NCI-H146 treated with DMSO at 0.1 percent for 48 hours (cell line): ENCODE data around the gene KRT36.

ENCODE experiments used
- DNase-seq: peaks from one replicate; lab custom pipeline; 2025; ENCODE audit not compliant: unreplicated experiment; lab: John Stamatoyannopoulos, UW

The KRT36 gene

DNA sequence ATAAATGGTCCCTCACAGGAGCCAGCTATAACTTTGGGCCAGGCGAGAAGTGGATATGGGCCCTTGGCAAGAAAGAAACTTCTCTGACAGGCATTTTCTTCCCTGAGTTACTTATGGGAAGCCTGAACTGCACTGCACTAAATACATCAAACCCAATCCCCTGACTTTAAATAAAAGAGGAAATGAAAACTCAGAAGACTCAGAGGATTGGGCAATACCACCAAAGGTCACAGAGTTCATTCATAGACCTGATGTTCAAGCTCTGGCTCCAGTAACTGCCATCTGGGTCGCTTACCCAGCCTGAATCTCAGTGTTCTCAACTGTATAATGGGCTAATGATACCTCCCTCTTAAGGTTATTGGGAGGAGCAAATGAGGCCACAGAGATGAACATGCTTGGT is 9.6 kb downstream of the KRT36 start:
- DNase-seq = no peak

DNA sequence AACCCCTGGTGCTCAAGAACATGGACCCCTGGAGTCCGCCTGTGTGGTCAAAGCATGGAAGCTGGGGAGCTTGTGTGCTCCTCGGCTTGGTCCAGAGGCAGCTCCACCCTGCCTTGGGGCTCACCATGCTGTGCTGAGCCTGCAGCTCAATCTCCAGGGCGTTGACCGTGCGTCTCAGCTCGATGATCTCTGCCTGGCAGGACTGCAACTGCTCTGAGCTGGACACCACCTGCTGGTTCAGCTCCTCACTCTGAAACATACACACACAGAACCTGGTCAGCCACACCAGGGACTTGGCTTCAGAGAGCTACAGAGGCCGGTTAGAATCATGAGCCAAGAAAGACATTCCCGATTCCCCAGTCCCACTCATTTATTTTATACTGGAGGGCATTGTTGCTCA is 11.5 kb downstream of the KRT36 start:
- no peak for DNase-seq

DNA sequence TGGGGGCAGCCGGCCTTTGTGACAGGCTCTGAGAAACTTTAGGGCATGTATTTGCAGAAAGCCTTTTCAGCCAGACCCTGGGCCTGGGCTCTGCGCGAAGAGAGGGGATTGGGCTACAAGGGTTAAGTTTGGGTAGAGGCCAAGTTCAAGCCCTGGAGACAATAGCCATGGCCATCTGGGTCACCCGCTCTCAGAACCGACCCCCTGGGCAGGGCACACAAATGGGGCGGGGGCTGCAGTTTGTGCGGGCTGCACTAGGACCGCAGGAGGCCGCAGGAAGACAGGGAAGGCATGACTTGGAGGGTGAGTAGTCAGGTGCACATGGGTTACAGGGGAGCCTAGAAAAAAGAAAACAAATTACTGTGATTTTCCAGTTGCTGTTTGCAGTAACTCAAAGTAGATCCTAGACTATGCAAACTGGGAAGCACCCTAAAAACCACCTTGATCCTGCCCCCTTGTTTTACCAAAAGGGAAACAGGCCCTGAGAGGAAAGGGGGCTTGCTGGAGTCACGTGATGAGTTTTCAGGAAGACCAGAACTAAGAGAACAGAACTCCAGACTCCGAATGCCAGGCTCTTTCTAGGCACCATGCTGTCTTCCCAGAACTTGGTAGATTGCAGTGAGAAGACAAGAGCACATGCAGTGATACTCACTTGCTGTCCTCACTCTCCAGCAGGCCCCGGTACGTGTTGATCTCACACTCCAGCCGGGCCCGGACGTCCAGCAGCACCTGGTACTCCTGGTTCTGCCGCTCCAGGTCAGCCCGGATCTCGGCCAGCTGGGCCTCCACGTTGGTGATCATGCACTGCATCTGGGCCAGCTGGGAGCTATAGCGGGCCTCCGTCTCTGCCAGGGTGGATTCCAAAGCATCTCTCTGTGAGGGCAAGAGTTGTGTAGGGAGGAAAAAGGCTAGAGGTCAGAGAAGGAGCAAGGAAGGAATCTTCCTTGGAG is 12.6 kb downstream of the KRT36 start:
- DNase-seq = no peak

DNA sequence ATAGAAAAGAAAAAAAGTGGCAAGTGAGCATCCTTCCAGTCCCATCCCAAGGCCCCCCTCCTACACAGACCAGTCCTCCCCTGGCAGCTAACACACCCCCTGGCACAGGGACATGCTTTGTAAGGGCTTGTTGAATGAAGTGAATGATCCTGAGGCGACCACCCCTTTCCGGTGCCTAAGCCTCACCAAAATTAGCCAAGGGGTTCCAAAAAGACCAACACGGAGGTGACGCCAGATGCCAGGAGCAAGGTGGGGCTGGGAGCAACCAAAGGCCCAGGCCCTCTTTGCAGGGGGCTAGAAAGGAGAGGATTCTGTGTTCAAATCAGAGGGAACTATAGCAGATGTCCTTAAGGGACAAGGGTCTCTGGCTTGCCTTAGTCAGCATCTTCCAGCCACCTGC is 14.3 kb downstream of the KRT36 start:
- no peak for DNase-seq

DNA sequence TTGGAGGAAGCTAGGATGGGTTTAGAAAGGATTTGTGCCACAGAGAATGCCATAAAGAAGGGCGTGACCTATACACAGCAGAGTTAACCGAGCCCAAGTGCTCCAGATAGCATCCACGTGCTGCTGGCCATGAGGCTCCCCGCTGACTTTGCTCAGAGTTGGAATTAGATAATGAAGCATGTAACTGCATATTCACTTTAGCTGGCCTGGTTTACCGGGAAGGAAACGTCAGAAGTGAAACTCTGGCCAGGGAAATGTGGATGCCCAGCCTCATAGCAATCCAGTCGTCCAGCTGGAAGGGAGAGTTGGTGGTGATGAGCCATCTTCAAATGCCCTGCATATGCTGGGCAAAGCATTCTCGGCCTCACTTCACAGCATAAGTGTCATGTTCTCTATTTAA is 14.8 kb downstream of the KRT36 start:
- no peak for DNase-seq

DNA sequence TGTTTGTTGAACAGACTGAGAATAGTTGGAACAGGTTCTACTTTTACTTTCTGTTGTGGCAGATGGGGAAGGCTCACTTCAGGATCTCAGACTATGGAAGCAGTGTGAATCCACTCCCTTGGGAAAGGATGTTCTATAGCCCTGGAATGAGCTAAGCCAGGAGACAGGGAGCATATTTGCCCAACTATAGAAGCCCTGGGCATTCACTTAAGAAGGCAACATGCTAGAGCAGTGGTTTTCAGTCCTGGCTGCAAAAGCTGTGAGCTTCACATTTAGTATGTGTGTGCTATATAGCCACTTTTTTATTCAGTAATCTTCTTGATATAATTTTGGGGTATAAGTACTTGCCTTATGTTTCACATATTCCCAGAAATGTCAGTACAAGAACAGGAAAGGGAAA is 21.4 kb downstream of the KRT36 start:
- DNase-seq = no peak

DNA sequence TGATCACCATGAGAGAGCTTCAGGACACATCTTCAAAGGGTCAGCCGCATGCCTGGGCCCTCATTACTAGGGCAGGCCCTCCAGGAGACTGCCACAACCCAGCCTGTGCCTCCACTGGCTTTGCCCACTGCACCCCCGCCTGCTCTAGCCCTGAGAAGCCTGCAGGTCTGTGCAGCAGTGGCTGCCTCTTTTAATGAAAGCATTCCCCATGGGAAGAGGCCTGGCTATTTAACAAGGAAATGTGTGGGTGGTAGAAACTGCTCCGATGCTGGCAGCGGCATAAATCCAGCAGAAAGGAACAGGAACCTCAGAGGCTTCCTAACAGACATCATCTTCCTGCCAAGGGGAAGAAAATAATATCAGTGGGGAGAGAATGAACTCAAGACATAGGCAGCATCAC is 22.1 kb downstream of the KRT36 start:
- no peak for DNase-seq

DNA sequence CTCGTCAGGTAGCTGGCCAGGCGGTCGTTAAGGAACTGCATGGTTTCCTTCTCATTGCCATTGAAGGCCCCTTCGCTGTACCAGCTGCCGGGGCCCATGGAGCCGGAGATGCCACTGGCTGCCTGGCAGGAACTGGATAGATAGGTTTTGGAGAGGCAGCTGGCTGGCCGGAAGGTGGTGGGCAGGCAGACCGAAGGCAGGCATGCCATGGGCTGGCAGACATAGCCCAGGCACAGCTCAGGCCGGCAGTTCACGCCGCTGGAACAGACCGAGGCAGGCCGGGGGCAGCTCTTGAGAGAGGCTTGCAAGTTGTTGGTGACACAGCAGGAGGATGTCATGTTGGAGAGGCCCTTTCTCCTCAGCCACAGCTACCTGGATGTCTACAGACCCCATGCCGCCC is 22.7 kb downstream of the KRT36 start, which contains the start of gene KRT32:
KRT32 (minus strand) TSS at position 399 of the 400 bp plus-strand sequence; CDS start at position 338, 61 bp downstream.
- no peak for DNase-seq

DNA sequence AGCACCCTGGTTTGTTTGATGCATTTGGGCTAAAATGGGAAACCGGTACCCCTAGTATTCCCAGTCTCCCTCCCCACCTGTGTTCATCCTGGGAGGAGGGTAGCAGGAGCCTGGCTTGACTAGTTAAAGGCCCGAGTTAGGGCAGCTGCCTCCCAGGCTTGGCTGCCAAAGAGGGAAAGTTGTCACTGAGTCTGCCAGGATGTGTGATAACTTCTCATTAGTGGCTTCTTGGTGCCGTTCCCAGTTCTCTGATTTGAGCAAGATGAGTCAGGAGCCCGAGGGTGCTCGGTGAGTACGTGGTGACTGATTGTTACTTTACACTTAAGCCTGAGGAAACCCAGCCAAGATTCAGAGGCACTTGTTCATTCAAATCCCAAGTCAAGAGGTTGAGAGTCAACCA is 25.0 kb downstream of the KRT36 start:
- no peak for DNase-seq

DNA sequence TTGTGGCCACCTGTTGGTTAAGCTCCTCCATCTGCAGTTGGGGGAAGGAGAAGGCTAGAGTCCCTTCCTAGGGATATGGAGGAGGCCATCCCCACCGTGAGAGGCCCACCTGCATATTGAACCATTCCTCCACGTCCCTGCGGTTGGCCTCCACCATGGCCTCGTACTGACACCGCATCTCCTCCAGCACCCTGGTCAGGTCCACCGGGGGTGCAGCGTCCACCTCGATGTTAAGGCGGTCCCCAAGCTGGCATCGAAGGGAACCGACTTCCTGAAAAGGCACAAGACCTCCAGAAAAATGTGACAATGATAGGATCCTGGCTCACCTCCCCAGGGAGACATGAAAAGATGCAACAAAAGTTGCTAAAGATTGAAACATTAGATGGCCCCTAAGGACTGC is 25.5 kb downstream of the KRT36 start:
- no peak for DNase-seq

DNA sequence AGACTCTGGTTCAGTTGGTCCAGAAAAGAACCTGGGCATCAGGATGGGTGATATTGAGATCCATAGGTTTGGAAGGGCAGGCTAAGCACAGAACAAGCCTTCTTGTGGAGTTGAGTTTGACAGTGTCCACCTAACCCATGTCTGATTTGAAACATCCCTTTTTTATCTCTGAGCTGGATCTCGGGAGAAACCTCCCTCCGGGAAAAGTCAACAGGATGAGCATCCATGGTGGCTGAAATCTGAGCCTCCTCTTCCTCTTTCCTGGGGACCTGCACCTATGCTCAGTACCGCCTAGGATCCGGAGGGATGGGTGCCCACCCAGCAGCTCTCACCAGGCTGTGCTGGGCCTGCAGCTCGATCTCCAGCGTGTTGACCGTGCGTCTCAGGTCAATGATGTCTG is 26.0 kb downstream of the KRT36 start:
- no peak for DNase-seq

DNA sequence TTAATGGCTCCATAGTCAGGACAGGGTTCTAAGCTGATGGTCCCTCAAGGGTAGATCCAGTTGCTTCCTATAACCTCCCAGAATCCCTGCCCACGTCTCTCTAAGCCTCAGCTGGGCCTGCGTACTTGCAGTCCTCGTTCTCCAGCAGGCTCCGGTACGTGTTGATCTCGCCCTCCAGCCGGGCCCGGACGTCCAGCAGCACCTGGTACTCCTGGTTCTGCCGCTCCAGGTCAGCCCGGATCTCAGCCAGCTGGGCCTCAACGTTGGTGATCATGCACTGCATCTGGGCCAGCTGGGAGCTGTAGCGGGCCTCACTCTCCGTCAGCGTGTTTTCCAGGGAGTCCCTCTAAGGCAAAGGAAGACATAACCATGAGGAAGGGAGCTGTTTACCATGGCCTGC is 27.0 kb downstream of the KRT36 start:
- DNase-seq = no peak

DNA sequence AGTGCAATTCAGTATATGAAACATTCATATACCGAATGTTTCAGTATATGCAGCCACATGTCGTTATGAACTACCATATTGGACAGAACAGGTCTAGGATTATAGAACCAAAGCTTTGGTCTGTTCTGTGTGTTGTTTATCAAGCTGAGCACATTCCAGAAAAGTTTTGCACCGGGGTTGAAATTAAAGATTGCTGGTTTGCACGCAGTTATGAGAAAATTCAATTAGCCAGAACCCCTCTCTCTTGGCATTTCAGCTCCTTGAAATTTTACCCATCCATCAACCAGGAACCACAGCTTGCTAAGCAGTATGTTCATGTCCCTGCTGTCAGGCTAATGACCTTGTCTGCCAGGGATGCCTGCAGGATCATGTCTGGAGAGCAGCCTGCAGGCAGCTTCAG is 32.0 kb downstream of the KRT36 start:
- DNase-seq = no peak

DNA sequence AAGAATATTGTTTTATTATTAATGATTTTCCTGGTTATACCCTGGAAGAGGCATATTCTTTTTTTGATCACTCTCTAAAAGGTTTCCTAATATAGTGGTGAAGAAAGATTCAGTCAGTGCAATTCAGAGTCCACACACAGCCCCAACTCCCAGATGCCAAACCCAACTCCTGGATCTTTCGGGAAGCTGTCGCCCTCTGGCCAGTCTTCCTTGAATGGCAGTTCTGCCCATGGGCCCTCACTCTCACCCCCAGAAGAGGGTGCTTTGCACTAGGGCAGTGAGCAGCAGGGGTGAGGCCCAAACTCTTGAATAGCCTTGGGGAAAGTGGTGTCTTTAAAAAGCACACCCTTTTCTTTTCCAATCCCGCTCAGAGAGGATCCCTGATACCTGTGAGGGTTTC is 33.5 kb downstream of the KRT36 start:
- no peak for DNase-seq

DNA sequence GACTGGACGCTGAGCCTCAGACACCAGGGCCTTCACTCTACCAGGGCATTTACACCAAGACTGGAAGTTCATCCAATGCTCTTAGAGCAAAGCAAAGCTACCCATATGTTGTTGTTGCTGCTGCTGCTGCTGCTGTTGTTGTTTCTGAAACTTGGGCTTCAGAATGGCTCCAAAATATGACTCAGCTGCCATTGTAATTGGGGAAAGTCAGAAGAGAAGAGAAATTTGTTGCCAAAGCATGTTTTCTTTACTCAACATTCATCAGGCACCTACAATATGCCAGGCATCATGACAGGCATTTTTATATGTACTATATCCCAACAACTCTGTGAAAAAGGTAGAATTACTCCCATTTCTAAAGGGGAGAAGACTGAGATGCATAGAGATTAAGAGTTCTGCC is 34.5 kb downstream of the KRT36 start:
- no peak for DNase-seq

DNA sequence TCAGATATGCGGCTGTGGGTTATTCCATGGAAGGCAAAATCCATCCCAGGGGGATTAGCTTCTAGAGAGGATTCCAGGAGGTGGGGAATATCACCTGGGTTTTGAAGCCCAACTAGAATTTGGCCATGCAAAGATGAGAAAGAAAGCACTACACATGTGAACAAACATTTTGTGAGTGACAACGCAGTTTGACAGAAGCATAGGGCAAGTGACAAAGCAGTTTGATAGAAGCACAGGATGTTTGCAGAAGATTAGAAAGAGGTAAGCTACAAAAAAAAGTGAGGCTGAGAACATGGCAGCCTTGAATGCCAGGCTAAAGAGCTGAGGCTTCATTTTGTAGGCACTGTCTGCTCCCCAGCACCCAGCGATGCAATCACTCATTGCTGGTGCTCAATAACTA is 36.6 kb downstream of the KRT36 start:
- DNase-seq = no peak

DNA sequence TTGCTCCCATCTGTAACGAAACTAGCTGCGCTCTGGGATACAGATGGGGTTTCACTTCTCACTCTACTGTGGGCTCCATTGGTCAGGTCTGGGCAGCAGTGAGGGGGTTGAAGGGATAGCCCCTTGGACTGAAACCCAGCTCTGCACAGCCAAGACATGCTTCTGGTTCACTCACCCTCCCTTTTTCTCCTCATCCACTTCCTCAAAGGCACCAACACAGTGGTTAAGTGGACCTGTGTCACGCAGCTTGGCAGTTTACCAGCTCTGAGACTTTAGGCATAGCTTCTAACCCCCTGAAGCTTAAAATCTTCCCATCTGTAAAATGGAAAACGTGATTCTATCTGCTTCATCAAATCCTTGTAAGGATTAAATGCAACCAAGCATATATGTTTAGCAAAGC is 37.4 kb downstream of the KRT36 start:
- DNase-seq = no peak

DNA sequence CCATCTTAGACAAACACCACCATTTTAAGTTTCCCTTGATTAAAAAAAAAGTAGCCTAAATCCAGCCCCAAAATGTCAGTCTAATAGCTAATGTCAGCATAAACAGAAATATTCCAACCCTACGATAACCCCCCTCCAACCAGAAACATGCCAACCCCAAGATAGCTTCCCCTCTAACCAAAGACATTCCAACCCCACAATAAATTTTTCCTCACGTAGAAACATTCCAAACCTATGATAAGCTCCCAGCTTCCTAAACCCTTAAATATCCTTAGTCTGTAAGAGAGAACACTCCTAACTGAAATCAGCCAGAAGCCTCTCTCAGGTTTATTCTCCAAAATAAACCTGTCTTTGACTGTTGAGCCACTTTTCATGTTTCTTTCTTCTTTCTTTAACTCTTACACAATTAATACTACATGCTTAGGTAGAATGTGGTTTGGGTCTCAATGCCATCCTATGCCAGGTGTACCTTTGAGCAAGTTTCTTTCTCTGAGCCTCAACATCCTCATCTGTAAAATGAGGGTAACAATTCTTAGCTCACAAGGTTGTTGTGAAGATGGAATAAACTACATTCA is 38.5 kb downstream of the KRT36 start:
- DNase-seq = no peak

DNA sequence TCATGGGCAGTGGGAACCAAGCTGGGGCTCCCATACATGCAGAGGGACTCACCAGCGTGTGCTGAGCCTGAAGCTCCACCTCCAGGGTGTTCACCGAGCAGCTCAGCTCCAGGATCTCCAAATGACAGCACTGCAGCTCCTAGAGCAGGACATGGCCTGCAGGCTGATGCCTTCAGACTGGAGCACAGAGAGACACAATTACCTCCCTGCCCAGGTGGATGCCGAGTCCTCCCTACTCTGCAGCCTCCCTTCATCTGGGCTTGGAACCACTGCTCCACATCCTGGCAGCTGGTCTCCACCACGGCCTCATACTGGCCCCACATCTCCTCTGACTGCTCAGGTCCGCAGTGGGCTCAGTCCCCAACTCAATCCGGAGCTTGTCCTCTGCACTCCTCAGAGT is 40.7 kb downstream of the KRT36 start:
- no peak for DNase-seq

DNA sequence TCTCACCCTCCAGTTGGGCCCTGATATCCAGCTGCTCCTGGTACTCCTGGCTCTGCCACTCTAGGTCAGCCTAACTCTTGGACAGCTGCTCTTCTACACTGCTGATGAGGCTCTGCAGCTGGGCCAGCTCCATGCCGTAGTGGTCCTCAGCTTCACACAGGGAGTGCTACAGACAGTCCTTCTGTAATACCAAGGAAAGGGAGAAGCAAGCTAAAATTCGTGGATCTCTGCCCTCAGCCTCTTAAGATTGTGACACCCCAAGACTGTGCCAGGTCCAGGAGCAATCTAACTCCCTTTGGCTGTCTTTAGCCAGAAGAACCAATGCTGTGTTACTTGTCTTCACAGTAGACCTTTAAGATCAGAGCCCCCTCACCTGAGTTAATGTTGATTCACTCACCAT is 41.2 kb downstream of the KRT36 start:
- DNase-seq = no peak

DNA sequence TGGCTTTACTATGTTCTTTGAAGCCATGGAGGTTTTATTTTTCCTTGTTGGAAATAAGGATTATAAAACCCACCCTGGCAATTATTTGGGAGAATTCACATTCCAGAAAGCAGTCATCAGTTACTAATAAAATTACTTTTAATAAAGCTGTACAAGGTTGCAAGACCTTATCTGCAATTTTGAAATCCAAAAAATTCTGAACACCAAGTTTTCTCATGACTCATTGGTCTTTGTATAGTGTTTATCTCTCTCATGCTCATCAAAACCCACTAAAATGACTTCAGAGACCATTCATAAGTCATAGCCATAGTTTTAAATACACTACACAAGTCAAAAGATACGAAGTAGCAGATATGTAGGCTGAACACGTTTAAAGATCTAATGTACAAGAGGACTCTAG is 42.9 kb downstream of the KRT36 start:
- DNase-seq = no peak

DNA sequence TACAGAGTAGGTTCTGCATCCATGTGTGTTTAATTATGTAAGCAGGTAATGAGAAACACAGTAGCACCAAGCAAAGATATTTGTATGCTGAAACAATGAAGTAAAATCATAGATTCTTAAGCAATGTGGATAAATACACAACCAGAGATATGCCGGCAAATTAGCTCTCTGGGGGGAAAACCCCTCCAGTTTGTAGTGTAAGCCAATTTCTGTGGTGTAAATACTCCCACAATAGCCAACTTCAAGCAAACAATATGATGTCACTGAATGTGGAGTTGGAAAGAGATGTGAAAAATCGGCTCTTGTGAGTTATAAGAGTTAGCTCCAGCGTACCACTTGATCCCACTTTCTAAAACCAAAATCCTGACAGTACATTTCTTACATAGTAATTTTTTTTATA is 45.1 kb downstream of the KRT36 start:
- no peak for DNase-seq

DNA sequence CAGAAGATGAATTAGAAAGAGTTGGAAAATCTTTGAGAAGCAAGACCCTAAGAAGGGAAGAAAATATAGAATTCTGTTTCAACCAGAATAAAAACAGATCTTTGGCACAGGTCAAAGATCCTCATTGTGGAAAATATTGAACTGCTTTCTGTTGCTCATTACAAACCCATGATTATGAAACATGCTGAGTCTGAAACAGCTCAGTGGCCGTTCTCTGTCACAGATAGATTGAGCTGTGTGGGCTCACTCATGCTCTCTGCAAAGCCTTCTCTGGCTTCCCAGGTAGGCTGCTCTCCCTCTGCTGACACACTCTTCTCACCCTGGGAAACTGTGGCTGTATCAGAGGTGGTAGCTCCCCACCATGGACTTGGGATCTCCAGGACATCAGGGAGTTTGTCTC is 45.5 kb downstream of the KRT36 start:
- DNase-seq = no peak
